ENCODE measurements around the gene EDNRB.

- TF ChIP-seq, protein P1, sequence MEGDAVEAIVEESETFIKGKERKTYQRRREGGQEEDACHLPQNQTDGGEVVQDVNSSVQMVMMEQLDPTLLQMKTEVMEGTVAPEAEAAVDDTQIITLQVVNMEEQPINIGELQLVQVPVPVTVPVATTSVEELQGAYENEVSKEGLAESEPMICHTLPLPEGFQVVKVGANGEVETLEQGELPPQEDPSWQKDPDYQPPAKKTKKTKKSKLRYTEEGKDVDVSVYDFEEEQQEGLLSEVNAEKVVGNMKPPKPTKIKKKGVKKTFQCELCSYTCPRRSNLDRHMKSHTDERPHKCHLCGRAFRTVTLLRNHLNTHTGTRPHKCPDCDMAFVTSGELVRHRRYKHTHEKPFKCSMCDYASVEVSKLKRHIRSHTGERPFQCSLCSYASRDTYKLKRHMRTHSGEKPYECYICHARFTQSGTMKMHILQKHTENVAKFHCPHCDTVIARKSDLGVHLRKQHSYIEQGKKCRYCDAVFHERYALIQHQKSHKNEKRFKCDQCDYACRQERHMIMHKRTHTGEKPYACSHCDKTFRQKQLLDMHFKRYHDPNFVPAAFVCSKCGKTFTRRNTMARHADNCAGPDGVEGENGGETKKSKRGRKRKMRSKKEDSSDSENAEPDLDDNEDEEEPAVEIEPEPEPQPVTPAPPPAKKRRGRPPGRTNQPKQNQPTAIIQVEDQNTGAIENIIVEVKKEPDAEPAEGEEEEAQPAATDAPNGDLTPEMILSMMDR (IDR thresholded peaks at IDR 0.05) = no peak
- TF ChIP-seq POLR2A (IDR thresholded peaks at IDR 0.05) (no peak), POLR2AphosphoS5 (IDR thresholded peaks at IDR 0.05) (no peak)
Observed at GRCh38 chr13:77866971-77867370, 51.7 kb downstream of the EDNRB start.
